ENCODE results near the gene TGFB2. TPM values are rescaled to one million over a fixed set of nuclear protein-coding genes. Genes with fewer than 3 reads are reported as not detected.

The TGFB2 gene
- total RNA-seq, 2 donors from 2014 or later: 4.3 to 8.7 TPM

GRCh38 chr1:218467101-218468072 is 122.3 kb downstream of the TGFB2 start:
- no peak for DNase-seq (ENCODE audit: low spot score)
- Histone ChIP-seq H3K36me3 (no peaks in the 10 kb centered on the region), H3K27me3 (no peaks in the 10 kb centered on the region), H3K9me3 (no peaks in the 10 kb centered on the region), H3K4me1 (peaks cover 0 to 28% of the 10 kb centered on the region in 2 donors), H3K4me3 (no peak overlapping the region), H3K27ac (peak overlapping the region; percentile 29 to 31)
- TF ChIP-seq CTCF (IDR thresholded peaks at IDR 0.05): no peak

GRCh38 chr1:218468711-218469110 is 123.6 kb downstream of the TGFB2 start:
- Histone ChIP-seq H3K36me3 (no peaks in the 10 kb centered on the region), H3K27ac (no peak overlapping the region), H3K9me3 (no peaks in the 10 kb centered on the region), H3K27me3 (no peaks in the 10 kb centered on the region), H3K4me3 (no peak overlapping the region), H3K4me1 (peaks cover 0 to 15% of the 10 kb centered on the region in 2 donors)
- no peak for TF ChIP-seq CTCF (IDR thresholded peaks at IDR 0.05)
- DNase-seq (ENCODE audit: low spot score): no peak

GRCh38 chr1:218472885-218473284 is 127.7 kb downstream of the TGFB2 start:
- no peak for DNase-seq (ENCODE audit: low spot score)
- Histone ChIP-seq H3K27me3 (no peaks in the 10 kb centered on the region), H3K27ac (no peak overlapping the region), H3K4me1 (peaks cover 0 to 6% of the 10 kb centered on the region in 2 donors), H3K4me3 (no peak overlapping the region), H3K9me3 (no peaks in the 10 kb centered on the region), H3K36me3 (no peaks in the 10 kb centered on the region)
- TF ChIP-seq CTCF (IDR thresholded peaks at IDR 0.05): no peak

- Histone ChIP-seq H3K27me3 (no peaks in the 10 kb centered on the region), H3K9me3 (no peaks in the 10 kb centered on the region), H3K27ac (no peak overlapping the region), H3K4me1 (peaks cover 0 to 6% of the 10 kb centered on the region in 2 donors), H3K4me3 (no peak overlapping the region), H3K36me3 (no peaks in the 10 kb centered on the region)
- TF ChIP-seq CTCF (IDR thresholded peaks at IDR 0.05): no peak
- no peak for DNase-seq (ENCODE audit: low spot score)
These were observed 128.4 kb downstream of the TGFB2 start for GRCh38 chr1:218473522-218473921.

GRCh38 chr1:218474128-218474527 is 129.0 kb downstream of the TGFB2 start:
- TF ChIP-seq CTCF (IDR thresholded peaks at IDR 0.05): no peak
- peaks cover 0 to 6% of the 10 kb centered on the region in 2 donors for H3K4me1 ChIP-seq
- DNase-seq (ENCODE audit: low spot score): no peak
- H3K27me3 ChIP-seq: no peaks in the 10 kb centered on the region
- H3K4me3 ChIP-seq: peak overlapping the region in 1 of 2 donors; percentile 20
- no peaks in the 10 kb centered on the region for H3K9me3 ChIP-seq
- no peak overlapping the region for H3K27ac ChIP-seq
- H3K36me3 ChIP-seq: no peaks in the 10 kb centered on the region

Measured in right atrium auricular region (tissue), 2 donors.